K562 (cell line): Measurements from ENCODE around the gene AFAP1. TPM values are rescaled to one million over a fixed set of nuclear protein-coding genes. Genes with fewer than 3 reads are reported as not detected.

Experiments
- ATAC-seq: fragments of 200-7000 bp; cut with Tn5 transposase; 3 replicates; pipeline ENCODE4 v1.9.1; 2020; ENCODE audit warnings: moderate library complexity
- BruUV-seq: library from RNA; stranded (reverse); fragments of 400-500 nt; replicated peaks from 2 replicates; lab custom pipeline; 2021; lab: Mats Ljungman, UMichigan
- CTCF ChIA-PET: fragments of 300-600 bp; formaldehyde crosslinking; extraction: SDS; loops from one replicate; lab custom pipeline; 2021; ENCODE audit warnings: low intra/inter-chr PET ratio; lab: Yijun Ruan, JAX
- POLR2A ChIA-PET: fragments of 300-600, 350-650 bp; sonication (Branson Sonifier 250); formaldehyde crosslinking; extraction: SDS; loops from one replicate; lab custom pipeline; 2021; ENCODE audit warnings: antibody characterized with exemption, inconsistent platforms; lab: Yijun Ruan, JAX
- DNase-seq, 4 experiments: peaks; one replicate each; pipeline versions ENCODE4 v3.0.0 to v3.0.0-alpha.2; 2011 to 2018; ENCODE audit warnings: low spot score in 3 of 4, mixed read lengths in 3 of 4; ENCODE audit errors: extremely low read depth in 1 of 4
- FAIRE-seq: peaks from 2 replicates; lab custom pipeline; 2011; peaks lifted over from hg19 to GRCh38; lab: Jason Lieb, UNC
- H2AFZ ChIP-seq: 2 replicates; pipeline ENCODE4 v1.6.0; 2011; ENCODE audit warnings: low read depth, low read length, control low read depth, inconsistent platforms
- H3K27ac ChIP-seq: fragments of 200-600 bp; 3 replicates; pipeline ENCODE4 v1.8.0; 2011; ENCODE audit warnings: low read depth, mild to moderate bottlenecking, control low read depth, inconsistent platforms, low read length, moderate library complexity, mixed read lengths; ENCODE audit errors: extremely low read depth
- H3K27me3 ChIP-seq, 2 experiments: fragments of 300-600 bp in 1 of 2; 2 replicates in 1 of 2; 3 replicates in 1 of 2; pipeline versions ENCODE4 v1.6.0 to v1.8.0; 2011; ENCODE audit warnings: inconsistent platforms in 2 of 2, low read length in 2 of 2, mild to moderate bottlenecking in 1 of 2, mixed read lengths in 1 of 2, moderate library complexity in 1 of 2; ENCODE audit not compliant: control insufficient read depth in 2 of 2, insufficient read depth in 2 of 2
- H3K36me3 ChIP-seq: fragments of 300-600 bp; 3 replicates; pipeline ENCODE4 v1.8.0; 2011; ENCODE audit warnings: mild to moderate bottlenecking, low read length, inconsistent platforms; ENCODE audit not compliant: control insufficient read depth, insufficient read depth
- H3K4me1 ChIP-seq, 2 experiments: fragments of 200-600 bp in 1 of 2; replicated peaks in 1 of 2; 2 replicates in 1 of 2; 3 replicates in 1 of 2; pipeline versions ENCODE4 v1.5.1 to v1.8.0; 2011; ENCODE audit warnings: inconsistent platforms in 2 of 2, low read length in 2 of 2, mild to moderate bottlenecking in 1 of 2, mixed read lengths in 1 of 2, moderate library complexity in 1 of 2; ENCODE audit not compliant: control insufficient read depth in 2 of 2, insufficient read depth in 2 of 2
- H3K4me2 ChIP-seq: 2 replicates; pipeline ENCODE4 v1.6.1; 2011; ENCODE audit warnings: low read length, control low read depth, inconsistent platforms, mixed read lengths; ENCODE audit not compliant: insufficient read depth
- H3K4me3 ChIP-seq: fragments of 200-600 bp; sonication (generic), shearing (Covaris generic); 2 replicates; pipeline ENCODE4 v1.5.1; 2016; ENCODE audit warnings: control low read depth, inconsistent platforms
- H3K79me2 ChIP-seq: fragments of 200-600 bp; 3 replicates; pipeline ENCODE4 v1.8.0; 2011; ENCODE audit warnings: low read length, inconsistent platforms; ENCODE audit not compliant: control insufficient read depth, insufficient read depth
- H3K9ac ChIP-seq, 2 experiments: 2 replicates each; pipeline versions ENCODE4 v1.6.0 to v1.6.1; 2011; ENCODE audit warnings: low read depth in 2 of 2, low read length in 2 of 2, control low read depth in 1 of 2, inconsistent platforms in 1 of 2, mild to moderate bottlenecking in 1 of 2, mixed read lengths in 1 of 2; ENCODE audit not compliant: insufficient read depth in 1 of 2
- H3K9me1 ChIP-seq: one replicate; pipeline ENCODE4 v1.6.0; 2011; ENCODE audit warnings: inconsistent platforms, mild to moderate bottlenecking, low read length, moderate library complexity; ENCODE audit not compliant: control insufficient read depth, insufficient read depth
- H3K9me3 ChIP-seq: replicated peaks from 2 replicates; pipeline ENCODE4 v1.5.1; 2011; ENCODE audit warnings: low read depth, low read length, inconsistent platforms; ENCODE audit not compliant: control insufficient read depth, insufficient read depth
- H4K20me1 ChIP-seq: replicated peaks from 2 replicates; pipeline ENCODE4 v1.6.1; 2011; ENCODE audit warnings: low read length, inconsistent platforms, mixed read lengths; ENCODE audit not compliant: control insufficient read depth, insufficient read depth
- FOXP1 ChIP-seq: sonication (generic); formaldehyde crosslinking; IDR thresholded peaks from 2 replicates; pipeline ENCODE4 v1.8.0; 2022; ENCODE audit warnings: mild to moderate bottlenecking, missing genetic modification reagents
- GABPB1 ChIP-seq: sonication (generic); formaldehyde crosslinking; IDR thresholded peaks from 2 replicates; pipeline ENCODE4 v1.8.0; 2022; ENCODE audit warnings: mild to moderate bottlenecking, missing genetic modification reagents
- NCOA1 ChIP-seq: fragments of 450-650 bp; IDR thresholded peaks from 2 replicates; pipeline ENCODE4 v1.6.1; 2016; ENCODE audit warnings: low read depth
- ZKSCAN8 ChIP-seq: fragments of 200-800 bp; sonication (Bioruptor generic); IDR thresholded peaks from 2 replicates; pipeline ENCODE4 v1.6.1; 2016; ENCODE audit warnings: missing genetic modification characterization, missing compliant biosample characterization
- ZNF316 ChIP-seq: fragments of 450-650 bp; IDR thresholded peaks from 2 replicates; pipeline ENCODE4 v1.6.1; 2016
- WGBS: fragments of 100-300 bp; shearing (Covaris generic); methylation state at CpG from one replicate; pipeline ENCODE4 v1.1.6; 2016; ENCODE audit warnings: low coverage, mixed read lengths; ENCODE audit not compliant: insufficient coverage; ENCODE audit errors: missing lambda C conversion rate; 5-methylcytosine and 5-hydroxymethylcytosine counted together
- in situ Hi-C: fragments of 300-500 bp; cut with MboI; formaldehyde crosslinking; loops from 4 replicates; pipeline ENCODE4 v1.15.0; 2018; ENCODE audit warnings: inconsistent platforms, mixed read lengths
- intact Hi-C: fragments of 100-400 bp; cut with micrococcal nuclease; formaldehyde crosslinking; loops from 2 replicates; pipeline ENCODE4 v1.14.2; 2022
- polyA plus RNA-seq, 8 experiments: library from polyadenylated mRNA; depleted of rRNA in 4 of 8; stranded (reverse) in 5 of 8; unstranded in 3 of 8; fragments of >200 nt; fragmentation: Nextera tagmentation in 2 of 8; fragmentation: Illumina TruSeq in 1 of 8; extraction: Ambion mirVana in 2 of 8; extraction: Trizol in 1 of 8; gene quantifications; 2 replicates each; pipeline versions ENCODE4 v1.2.1 to v1.2.3, GENCODE V29; 2011 to 2014; ENCODE audit warnings: inconsistent platforms in 1 of 8, missing spikeins in 1 of 8
- total RNA-seq, 7 experiments: library from RNA; depleted of rRNA in 6 of 7; stranded (reverse); fragments of >200 nt in 6 of 7; fragmentation: Illumina TruSeq in 2 of 7; extraction: Trizol in 2 of 7; gene quantifications; 2 replicates each; pipeline versions ENCODE4 v1.2.1 to v1.2.3, GENCODE V29; 2011 to 2021; ENCODE audit warnings: low replicate concordance in 1 of 7
- TF ChIP-seq, protein P1 (sequence below): fragments of 450-650 bp; IDR thresholded peaks from 2 replicates; pipeline ENCODE4 v1.6.1; 2016; ENCODE audit warnings: antibody characterized with exemption
- TF ChIP-seq, protein P2 (sequence below): fragments of 450-650 bp; IDR thresholded peaks from 2 replicates; pipeline ENCODE4 v1.6.1; 2017; ENCODE audit warnings: antibody characterized with exemption

AFAP1 gene
- total and polyA plus RNA-seq, 9 of the 15 experiments (the other 6 are each of a cell fraction or from before 2014, with no cell fraction given) = 0.07 to 0.42 (median 0.12) TPM; not detected in 1

DNA sequence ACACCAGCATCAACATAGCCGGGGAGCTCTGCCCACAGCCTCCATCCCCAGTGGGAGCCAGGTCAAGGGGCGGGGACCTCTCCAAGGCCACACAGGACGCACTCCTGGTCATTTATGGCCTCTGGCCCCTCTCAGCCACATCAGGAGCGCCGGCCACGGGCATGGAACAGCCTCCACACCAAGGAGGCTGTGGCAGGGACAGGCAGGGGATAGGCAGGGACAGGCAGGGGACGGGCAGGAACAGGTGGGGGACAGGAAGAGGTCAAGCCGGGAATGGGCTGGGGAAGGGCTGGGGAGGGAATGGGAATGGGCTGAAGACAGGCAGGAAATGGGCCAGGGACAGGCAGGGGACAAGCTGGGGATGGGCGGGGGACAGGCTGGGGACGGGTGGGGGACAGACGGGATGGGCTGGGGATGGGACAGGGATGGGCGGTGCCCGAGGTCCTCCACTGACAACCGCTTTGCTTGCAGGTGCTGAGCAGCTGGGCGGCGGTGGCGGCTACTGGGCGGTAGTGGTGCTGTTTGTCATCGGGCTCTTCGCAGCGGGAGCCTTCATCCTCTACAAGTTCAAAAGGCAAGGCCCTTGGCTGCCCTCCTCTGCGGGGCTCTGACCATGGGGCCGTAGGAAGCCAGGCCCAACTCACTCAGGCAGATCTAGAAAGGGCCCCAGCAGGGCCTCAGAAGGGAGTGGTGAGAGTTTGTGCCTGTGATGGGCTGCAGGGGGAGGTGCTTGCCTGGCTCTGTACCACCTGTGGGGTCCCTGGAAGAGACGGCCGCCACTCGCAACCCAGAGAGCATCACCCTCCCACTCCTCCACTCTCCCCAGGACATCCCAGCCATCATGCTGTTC, 205.6 kb downstream of the AFAP1 start:
- 0% methylated on average over 12 of the region's 26 CpGs for WGBS
- no peaks in the 10 kb centered on the region for H3K9me1 ChIP-seq
- H4K20me1 ChIP-seq = peaks cover 10% of the 10 kb centered on the region; the same call in 1 of the 2 replicates
- H3K36me3 ChIP-seq = no peaks in the 10 kb centered on the region
- no peak overlapping the region for H2AFZ ChIP-seq
- peaks cover 15 to 66% of the 10 kb centered on the region in 2 experiments; a peak in 3 of 5 replicates for H3K27me3 ChIP-seq
- no peak overlapping the region for H3K4me2 ChIP-seq
- no peaks in the 10 kb centered on the region for H3K79me2 ChIP-seq
- no TSS peak for BruUV-seq
- H3K4me1 ChIP-seq = no peaks in the 10 kb centered on the region; a peak in 1 of 5 replicates
- no peak for ATAC-seq
- ChIA-PET POLR2A (no interaction called here), CTCF (no interaction called here)
- intact Hi-C loops (no loop called here), in situ Hi-C loops (no loop called here)
- no peak overlapping the region for H3K9ac ChIP-seq
- DNase-seq = no peak
- H3K4me3 ChIP-seq = no peak overlapping the region
- no peak overlapping the region for H3K27ac ChIP-seq
- no peak for FAIRE-seq
- H3K9me3 ChIP-seq = peaks cover 3% of the 10 kb centered on the region; the same call in 1 of the 2 replicates
- TF ChIP-seq GABPB1 (CRISPR knock-in tag) = no peak
- TF ChIP-seq, protein P1, sequence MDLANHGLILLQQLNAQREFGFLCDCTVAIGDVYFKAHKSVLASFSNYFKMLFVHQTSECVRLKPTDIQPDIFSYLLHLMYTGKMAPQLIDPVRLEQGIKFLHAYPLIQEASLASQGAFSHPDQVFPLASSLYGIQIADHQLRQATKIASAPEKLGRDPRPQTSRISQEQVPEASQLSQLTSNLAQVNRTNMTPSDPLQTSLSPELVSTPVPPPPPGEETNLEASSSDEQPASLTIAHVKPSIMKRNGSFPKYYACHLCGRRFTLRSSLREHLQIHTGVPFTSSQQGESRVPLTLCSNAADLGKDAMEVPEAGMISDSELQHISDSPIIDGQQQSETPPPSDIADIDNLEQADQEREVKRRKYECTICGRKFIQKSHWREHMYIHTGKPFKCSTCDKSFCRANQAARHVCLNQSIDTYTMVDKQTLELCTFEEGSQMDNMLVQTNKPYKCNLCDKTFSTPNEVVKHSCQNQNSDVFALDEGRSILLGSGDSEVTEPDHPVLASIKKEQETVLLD = no peak
- TF ChIP-seq ZKSCAN8 (CRISPR knock-in tag) = no peak
- no peak for TF ChIP-seq NCOA1
- TF ChIP-seq ZNF316 = no peak
- no peak for TF ChIP-seq FOXP1 (CRISPR knock-in tag)
- TF ChIP-seq, protein P2, sequence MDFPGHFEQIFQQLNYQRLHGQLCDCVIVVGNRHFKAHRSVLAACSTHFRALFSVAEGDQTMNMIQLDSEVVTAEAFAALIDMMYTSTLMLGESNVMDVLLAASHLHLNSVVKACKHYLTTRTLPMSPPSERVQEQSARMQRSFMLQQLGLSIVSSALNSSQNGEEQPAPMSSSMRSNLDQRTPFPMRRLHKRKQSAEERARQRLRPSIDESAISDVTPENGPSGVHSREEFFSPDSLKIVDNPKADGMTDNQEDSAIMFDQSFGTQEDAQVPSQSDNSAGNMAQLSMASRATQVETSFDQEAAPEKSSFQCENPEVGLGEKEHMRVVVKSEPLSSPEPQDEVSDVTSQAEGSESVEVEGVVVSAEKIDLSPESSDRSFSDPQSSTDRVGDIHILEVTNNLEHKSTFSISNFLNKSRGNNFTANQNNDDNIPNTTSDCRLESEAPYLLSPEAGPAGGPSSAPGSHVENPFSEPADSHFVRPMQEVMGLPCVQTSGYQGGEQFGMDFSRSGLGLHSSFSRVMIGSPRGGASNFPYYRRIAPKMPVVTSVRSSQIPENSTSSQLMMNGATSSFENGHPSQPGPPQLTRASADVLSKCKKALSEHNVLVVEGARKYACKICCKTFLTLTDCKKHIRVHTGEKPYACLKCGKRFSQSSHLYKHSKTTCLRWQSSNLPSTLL = no peak
